NT2/D1 (cell line): Measurements from ENCODE around the gene TMEM163.

Source experiments
- DNase-seq: peaks from one replicate; pipeline ENCODE4 v3.0.0-alpha.2; 2011; ENCODE audit warnings: low read depth, low spot score
- H3K27me3 ChIP-seq: 2 replicates; pipeline ENCODE4 v1.6.0; 2011; ENCODE audit warnings: mild to moderate bottlenecking; ENCODE audit not compliant: insufficient read length, insufficient read depth
- H3K36me3 ChIP-seq: 2 replicates; pipeline ENCODE4 v1.6.1; 2011; ENCODE audit warnings: mild to moderate bottlenecking, low read length, mixed read lengths; ENCODE audit not compliant: insufficient read depth, insufficient read length
- H3K4me1 ChIP-seq: 2 replicates; pipeline ENCODE4 v1.5.1; 2011; ENCODE audit not compliant: insufficient read depth, insufficient read length
- H3K4me3 ChIP-seq: 2 replicates; pipeline ENCODE4 v1.5.1; 2011; ENCODE audit warnings: low read depth; ENCODE audit not compliant: insufficient read length
- H3K9ac ChIP-seq: 2 replicates; pipeline ENCODE4 v1.6.0; 2011; ENCODE audit warnings: low read depth; ENCODE audit not compliant: insufficient read length
- H3K9me3 ChIP-seq: 2 replicates; pipeline ENCODE4 v1.5.1; 2011; ENCODE audit warnings: mild to moderate bottlenecking, low read length; ENCODE audit not compliant: insufficient read depth
- SUZ12 ChIP-seq: IDR thresholded peaks from 2 replicates; pipeline ENCODE4 v1.6.1; 2011; ENCODE audit not compliant: insufficient read length, insufficient read depth; ENCODE audit errors: extremely low read depth
- YY1 ChIP-seq: IDR thresholded peaks from 2 replicates; pipeline ENCODE4 v1.6.1; 2011; ENCODE audit not compliant: insufficient read length, insufficient read depth
- ZNF274 ChIP-seq: IDR thresholded peaks from 2 replicates; pipeline ENCODE4 v1.6.1; 2011; ENCODE audit warnings: mild to moderate bottlenecking, low read depth, low read length

Gene TMEM163

GRCh38 chr2:134539981-134540380 lies 178.8 kb downstream of the TMEM163 start:
- DNase-seq: no peak
- Histone ChIP-seq H3K9ac (no peak overlapping the region), H3K36me3 (no peaks in the 10 kb centered on the region), H3K4me3 (no peak overlapping the region), H3K4me1 (no peaks in the 10 kb centered on the region), H3K27me3 (no peaks in the 10 kb centered on the region), H3K9me3 (no peaks in the 10 kb centered on the region)
- TF ChIP-seq SUZ12 (no peak), ZNF274 (no peak), YY1 (no peak)

GRCh38 chr2:134537702-134538101 lies 181.1 kb downstream of the TMEM163 start:
- Histone ChIP-seq H3K4me3 (no peak overlapping the region), H3K27me3 (no peaks in the 10 kb centered on the region), H3K9me3 (no peaks in the 10 kb centered on the region), H3K9ac (no peak overlapping the region), H3K4me1 (no peaks in the 10 kb centered on the region), H3K36me3 (no peaks in the 10 kb centered on the region)
- DNase-seq: no peak
- TF ChIP-seq YY1 (no peak), SUZ12 (no peak), ZNF274 (no peak)

- Histone ChIP-seq H3K36me3 (no peaks in the 10 kb centered on the region), H3K9ac (no peak overlapping the region), H3K9me3 (no peaks in the 10 kb centered on the region), H3K4me1 (no peaks in the 10 kb centered on the region), H3K27me3 (no peaks in the 10 kb centered on the region), H3K4me3 (no peak overlapping the region)
- no peak for DNase-seq
- no peak for TF ChIP-seq SUZ12
Measured at GRCh38 chr2:134537121-134537520, 181.7 kb downstream of the TMEM163 start.

- Histone ChIP-seq H3K36me3 (no peaks in the 10 kb centered on the region), H3K4me3 (no peak overlapping the region), H3K4me1 (no peaks in the 10 kb centered on the region), H3K9me3 (no peaks in the 10 kb centered on the region), H3K9ac (no peak overlapping the region), H3K27me3 (no peaks in the 10 kb centered on the region)
- TF ChIP-seq YY1 (no peak), SUZ12 (no peak), ZNF274 (no peak)
- DNase-seq: no peak
Measured at GRCh38 chr2:134536296-134536695, 182.5 kb downstream of the TMEM163 start.

GRCh38 chr2:134532537-134532936 lies 186.3 kb downstream of the TMEM163 start:
- H3K27me3 ChIP-seq: no peaks in the 10 kb centered on the region
- DNase-seq: no peak
- TF ChIP-seq SUZ12 (no peak), YY1 (no peak), ZNF274 (no peak)
- no peaks in the 10 kb centered on the region for H3K36me3 ChIP-seq
- H3K9ac ChIP-seq: no peak overlapping the region
- H3K4me3 ChIP-seq: no peak overlapping the region
- no peaks in the 10 kb centered on the region for H3K9me3 ChIP-seq
- no peaks in the 10 kb centered on the region for H3K4me1 ChIP-seq

GRCh38 chr2:134527381-134527780 lies 191.4 kb downstream of the TMEM163 start:
- H3K4me1 ChIP-seq: no peaks in the 10 kb centered on the region
- H3K4me3 ChIP-seq: no peak overlapping the region
- TF ChIP-seq ZNF274: no peak
- H3K9me3 ChIP-seq: no peaks in the 10 kb centered on the region
- no peak overlapping the region for H3K9ac ChIP-seq
- H3K27me3 ChIP-seq: no peaks in the 10 kb centered on the region
- no peaks in the 10 kb centered on the region for H3K36me3 ChIP-seq
- no peak for DNase-seq

- TF ChIP-seq ZNF274: no peak
- TF ChIP-seq SUZ12: no peak
- no peak for TF ChIP-seq YY1
- no peaks in the 10 kb centered on the region for H3K36me3 ChIP-seq
- no peak for DNase-seq
- H3K27me3 ChIP-seq: no peaks in the 10 kb centered on the region
- no peaks in the 10 kb centered on the region for H3K4me1 ChIP-seq
- H3K4me3 ChIP-seq: no peak overlapping the region
- H3K9ac ChIP-seq: no peak overlapping the region
- no peaks in the 10 kb centered on the region for H3K9me3 ChIP-seq
Measured at GRCh38 chr2:134522496-134523455, 196.0 kb downstream of the TMEM163 start.
